IPS DF 4.7 (cell line): Measurements from ENCODE around the gene CNPY1.
"Not testable (repeated sequence)": the region's sequence is repeated elsewhere in the genome, so short reads cannot be mapped to it uniquely, and the experiment has no call there.

Experiments used
- DNase-seq: peaks from one replicate; pipeline ENCODE4 v3.0.0-alpha.2; 2013; ENCODE audit warnings: low spot score; ENCODE audit errors: extremely low read depth

CNPY1 gene

GRCh38 chr7:155533827-155534690, 12.3 kb downstream of the CNPY1 start:
- DNase-seq = no peak

- no peak for DNase-seq
These were observed 13.1 kb downstream of the CNPY1 start for GRCh38 chr7:155533120-155533826.

GRCh38 chr7:155532792-155533119, 13.6 kb downstream of the CNPY1 start:
- DNase-seq = no peak

- DNase-seq = no peak
These were observed 14.7 kb downstream of the CNPY1 start for GRCh38 chr7:155531681-155532080.

GRCh38 chr7:155530601-155531000, 15.8 kb downstream of the CNPY1 start:
- DNase-seq = no peak

- no peak for DNase-seq
These were observed 16.5 kb downstream of the CNPY1 start for GRCh38 chr7:155529845-155530244.

DNA sequence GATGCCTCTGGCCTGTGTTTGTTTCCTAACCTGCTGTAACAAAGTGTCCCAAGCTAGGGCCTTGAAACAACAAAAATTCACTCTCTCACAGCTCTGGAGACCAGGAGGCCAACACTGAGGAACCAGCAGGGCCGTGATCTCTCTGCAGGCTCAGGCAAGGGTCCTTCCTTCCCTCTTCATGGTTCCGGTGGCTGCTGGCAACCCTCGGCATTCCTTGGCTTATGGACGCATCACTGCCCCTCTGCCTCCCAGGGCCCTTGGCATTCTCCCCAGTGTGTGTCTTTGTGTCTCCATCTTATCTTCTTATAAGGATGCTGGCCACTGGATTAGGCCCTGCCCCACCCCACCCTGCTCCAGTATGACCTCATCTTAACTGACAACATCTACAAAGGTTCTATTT, 17.0 kb downstream of the CNPY1 start:
- DNase-seq = no peak

- DNase-seq = no peak
These were observed 18.7 kb downstream of the CNPY1 start for GRCh38 chr7:155527664-155528063.

GRCh38 chr7:155526225-155526624, 20.1 kb downstream of the CNPY1 start:
- DNase-seq = no peak

DNA sequence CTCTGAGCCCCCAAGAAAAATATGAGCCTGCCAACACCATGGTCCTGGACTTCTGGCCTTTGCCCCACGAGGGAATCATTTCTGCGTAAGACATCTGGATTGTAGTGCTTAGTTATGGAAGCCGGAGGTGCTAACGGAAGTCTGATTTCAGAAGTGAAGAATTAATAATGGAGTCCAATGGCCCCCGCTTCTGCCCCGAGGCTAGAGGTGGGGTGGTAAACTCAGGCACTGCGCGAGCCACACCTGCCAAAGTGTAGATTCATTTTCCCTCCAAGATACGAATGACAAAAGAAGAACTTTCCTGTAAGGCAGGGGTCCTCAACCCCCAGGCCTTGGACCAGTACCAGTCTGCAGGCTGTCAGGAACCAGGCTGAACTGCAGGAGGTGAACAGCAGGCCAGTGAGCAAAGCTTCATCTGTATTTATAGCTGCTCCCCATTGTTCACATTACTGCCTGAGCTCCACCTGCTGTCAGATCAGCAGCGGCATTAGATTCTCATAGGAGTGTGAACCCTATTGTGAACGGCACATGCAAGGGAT, 22.3 kb downstream of the CNPY1 start:
- no peak for DNase-seq

- DNase-seq = no peak
These were observed 23.1 kb downstream of the CNPY1 start for GRCh38 chr7:155523168-155523675.

GRCh38 chr7:155521743-155522398, 24.5 kb downstream of the CNPY1 start:
- DNase-seq = no peak

GRCh38 chr7:155521007-155521742, 25.2 kb downstream of the CNPY1 start:
- DNase-seq = no peak

DNA sequence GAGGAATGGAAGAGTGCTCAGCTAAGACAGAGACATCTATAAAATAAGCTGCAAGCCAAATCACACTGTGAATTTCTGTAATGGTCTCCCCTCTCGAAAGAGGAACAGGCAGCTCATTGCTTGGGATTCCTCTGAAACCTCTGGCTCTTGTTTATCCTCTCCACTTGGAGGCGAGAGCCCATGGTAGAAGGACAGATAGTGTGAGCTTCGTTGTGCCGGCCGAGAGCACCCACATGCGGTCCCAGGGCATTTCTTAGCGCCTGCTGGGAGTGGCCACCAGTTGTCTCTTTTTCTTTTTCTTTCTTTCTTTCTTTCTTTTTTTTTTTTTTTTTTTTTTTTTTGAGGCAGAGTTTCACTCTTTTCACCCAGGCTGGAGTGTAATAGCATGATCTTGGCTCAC, 26.2 kb downstream of the CNPY1 start:
- DNase-seq = no peak

GRCh38 chr7:155519358-155519757, 27.0 kb downstream of the CNPY1 start:
- not testable (repeated sequence) for DNase-seq

- no peak for DNase-seq
These were observed 27.7 kb downstream of the CNPY1 start for GRCh38 chr7:155518633-155519032.

DNA sequence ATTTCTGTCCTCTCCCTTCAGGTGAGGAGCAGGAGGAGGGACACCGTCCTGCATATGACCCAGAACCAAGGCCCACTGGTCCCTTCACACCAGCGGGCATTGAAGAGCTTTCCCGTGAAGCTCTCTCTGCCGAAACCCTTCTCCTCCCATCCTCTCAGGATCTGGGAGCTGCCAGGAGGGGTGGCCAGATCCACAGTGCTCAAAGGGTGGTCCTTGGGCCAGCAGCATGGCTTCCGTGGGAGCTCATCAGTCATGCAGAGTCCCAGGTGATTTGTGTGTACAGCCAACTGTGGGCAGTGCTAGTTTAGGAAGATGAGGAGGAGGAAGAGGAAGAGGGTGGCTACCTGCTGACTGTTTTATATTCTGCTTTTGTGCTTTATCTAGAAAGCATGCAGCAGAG, 28.4 kb downstream of the CNPY1 start:
- no peak for DNase-seq

DNA sequence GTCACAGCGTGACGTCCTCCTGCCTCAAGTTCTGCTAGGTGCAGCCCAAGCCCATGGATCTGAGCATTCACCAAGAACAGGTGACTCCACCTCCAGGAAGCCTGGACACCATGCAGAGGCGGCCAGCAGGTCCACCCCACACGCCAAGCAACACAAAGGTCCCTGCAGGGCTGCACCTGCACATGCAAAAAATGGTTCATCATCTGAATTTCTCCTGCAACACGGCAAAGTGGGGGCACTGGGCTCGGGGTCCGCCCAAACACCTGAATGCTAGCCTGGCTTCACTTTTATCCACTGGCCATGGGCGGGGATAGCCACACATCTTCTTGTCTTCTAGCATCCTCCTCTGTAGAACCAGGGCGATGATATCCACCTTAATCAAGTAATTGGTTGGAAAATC, 28.9 kb downstream of the CNPY1 start:
- no peak for DNase-seq

GRCh38 chr7:155516466-155516865, 29.9 kb downstream of the CNPY1 start:
- no peak for DNase-seq

GRCh38 chr7:155515318-155515717, 31.0 kb downstream of the CNPY1 start:
- no peak for DNase-seq

DNA sequence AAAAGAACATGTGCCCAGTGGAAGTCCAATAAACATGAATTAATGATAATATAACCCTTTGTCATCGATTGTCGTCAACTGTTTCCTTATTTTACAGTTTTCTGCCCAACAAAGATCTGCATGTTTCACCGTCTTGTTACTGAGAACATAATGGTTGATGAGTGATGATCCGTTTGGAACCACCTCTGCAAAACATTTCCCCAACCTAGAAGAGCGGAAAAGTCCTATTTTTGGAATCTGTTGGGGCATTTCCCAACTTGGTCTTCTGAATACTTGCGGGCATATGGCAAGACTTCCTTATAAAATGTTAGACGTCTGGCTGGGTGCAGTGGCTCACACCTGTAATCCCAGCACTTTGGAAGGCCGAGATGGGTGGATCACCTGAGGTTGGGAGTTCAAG, 32.1 kb downstream of the CNPY1 start:
- DNase-seq = no peak
